HG03097 (cell line): ENCODE results near the gene KNOP1.
A peak's percentile ranks its signal among the peaks of the same experiment; 100 is the strongest.

ENCODE experiments used
- ATAC-seq: cut with Tn5 transposase; IDR thresholded peaks from one replicate; pipeline ENCODE4 v1.9.1; 2021; ENCODE audit not compliant: unreplicated experiment, low FRiP score

Gene KNOP1

GRCh38 chr16:19717741-19718623 is at the start of gene KNOP1, which contains the start of gene IQCK:
Gene KNOP1, minus strand, starts transcription at chr16:19718227. Its CDS starts 3,192 bp downstream, at chr16:19715035.
Gene IQCK, plus strand, starts transcription at chr16:19718271. Its CDS starts 36 bp downstream, at chr16:19718307.
- ATAC-seq: peak; percentile 87

GRCh38 chr16:19767497-19767896 is 49.5 kb upstream of the KNOP1 start:
- no peak for ATAC-seq

GRCh38 chr16:19766988-19767387 is 49.0 kb upstream of the KNOP1 start:
- ATAC-seq: no peak

- no peak for ATAC-seq
These were observed 48.5 kb upstream of the KNOP1 start for GRCh38 chr16:19766554-19766884.

- ATAC-seq: no peak
These were observed 48.0 kb upstream of the KNOP1 start for GRCh38 chr16:19765860-19766553.

- ATAC-seq: no peak
These were observed 42.5 kb upstream of the KNOP1 start for GRCh38 chr16:19760356-19761060.

GRCh38 chr16:19757762-19758595 is 40.0 kb upstream of the KNOP1 start:
- no peak for ATAC-seq

- no peak for ATAC-seq
These were observed 39.0 kb upstream of the KNOP1 start for GRCh38 chr16:19757026-19757425.

- ATAC-seq: no peak
These were observed 37.2 kb upstream of the KNOP1 start for GRCh38 chr16:19755268-19755667.

GRCh38 chr16:19754644-19755036 is 36.6 kb upstream of the KNOP1 start:
- ATAC-seq: no peak

- no peak for ATAC-seq
These were observed 36.0 kb upstream of the KNOP1 start for GRCh38 chr16:19753815-19754643.

- no peak for ATAC-seq
These were observed 33.7 kb upstream of the KNOP1 start for GRCh38 chr16:19751478-19752385.

GRCh38 chr16:19749571-19750080 is 31.6 kb upstream of the KNOP1 start:
- ATAC-seq: no peak

- ATAC-seq: no peak
These were observed 30.6 kb upstream of the KNOP1 start for GRCh38 chr16:19748389-19749168.

GRCh38 chr16:19746561-19746960 is 28.5 kb upstream of the KNOP1 start:
- no peak for ATAC-seq

- ATAC-seq: no peak
These were observed 27.4 kb upstream of the KNOP1 start for GRCh38 chr16:19745286-19746010.

GRCh38 chr16:19744670-19745069 is 26.6 kb upstream of the KNOP1 start:
- no peak for ATAC-seq
